ENCODE results near the gene PLXNC1. TPM values are rescaled to one million over a fixed set of nuclear protein-coding genes. Genes with fewer than 3 reads are reported as not detected.

PLXNC1 gene
- total RNA-seq, 2 donors from 2014 or later = 8.5 to 9.2 TPM

- H3K4me1 ChIP-seq (ENCODE audit: control insufficient read depth in 1 of 2, low read depth in 2 of 2) = peaks cover 11 to 23% of the 10 kb centered on the region in 2 donors
- no peaks in the 10 kb centered on the region for H3K9me3 ChIP-seq
- H3K36me3 ChIP-seq = no peaks in the 10 kb centered on the region
- DNase-seq (ENCODE audit: low spot score) (no peak), ATAC-seq (ENCODE audit: insufficient number of reproducible peaks, low FRiP score, low read depth) (no peak)
- no peaks in the 10 kb centered on the region for H3K27me3 ChIP-seq (replicated peaks; ENCODE audit: insufficient read depth)
- no peak for TF ChIP-seq CTCF (IDR thresholded peaks at IDR 0.05)
- no peak overlapping the region for H3K27ac ChIP-seq
- H3K4me3 ChIP-seq = no peak overlapping the region
Measured at GRCh38 chr12:94260017-94260416, 111.6 kb downstream of the PLXNC1 start.

DNA sequence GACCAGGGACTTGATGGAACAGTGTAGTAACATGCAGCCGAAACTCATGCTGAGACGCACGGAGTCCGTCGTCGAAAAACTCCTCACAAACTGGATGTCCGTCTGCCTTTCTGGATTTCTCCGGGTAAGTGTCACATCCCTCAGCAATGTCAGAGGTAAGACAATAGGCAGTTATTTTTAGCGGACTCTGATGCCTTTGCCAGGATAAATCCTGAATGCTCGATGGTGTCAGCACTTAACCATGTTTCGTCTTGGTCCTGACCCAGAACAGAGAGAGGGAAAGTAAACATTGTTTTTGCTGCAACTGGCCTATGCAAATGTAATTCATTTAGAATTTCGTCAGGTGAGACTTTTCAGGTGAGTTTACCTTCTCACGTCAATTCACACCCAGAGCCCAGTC, 112.3 kb downstream of the PLXNC1 start:
- Histone ChIP-seq H3K27me3 (replicated peaks; ENCODE audit: insufficient read depth) (no peaks in the 10 kb centered on the region), H3K36me3 (no peaks in the 10 kb centered on the region), H3K4me3 (no peak overlapping the region), H3K27ac (no peak overlapping the region), H3K4me1 (ENCODE audit: control insufficient read depth in 1 of 2, low read depth in 2 of 2) (peaks cover 11 to 24% of the 10 kb centered on the region in 2 donors), H3K9me3 (no peaks in the 10 kb centered on the region)
- DNase-seq (ENCODE audit: low spot score) (no peak), ATAC-seq (ENCODE audit: insufficient number of reproducible peaks, low FRiP score, low read depth) (no peak)
- TF ChIP-seq CTCF (IDR thresholded peaks at IDR 0.05) = no peak

DNA sequence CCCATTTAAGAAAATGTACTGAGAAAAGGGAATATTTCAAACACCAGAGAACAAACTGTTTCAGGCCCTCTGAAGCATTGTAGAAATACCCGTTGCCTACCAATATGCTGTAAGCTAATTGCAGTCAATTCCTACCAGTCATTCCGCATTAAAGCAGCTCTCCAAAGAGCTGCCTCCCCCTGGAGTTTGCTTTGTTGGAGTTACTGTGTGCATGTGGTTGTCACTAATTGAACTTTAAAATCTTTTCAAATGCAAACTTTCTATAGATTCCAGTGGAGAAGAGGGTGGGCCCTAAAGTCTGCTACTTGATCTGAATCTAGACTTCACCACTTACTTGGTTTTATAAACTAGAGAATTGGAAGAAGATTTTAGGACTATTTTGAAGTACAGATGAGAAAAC, 112.7 kb downstream of the PLXNC1 start:
- Histone ChIP-seq H3K9me3 (no peaks in the 10 kb centered on the region), H3K27me3 (replicated peaks; ENCODE audit: insufficient read depth) (no peaks in the 10 kb centered on the region), H3K27ac (no peak overlapping the region), H3K36me3 (no peaks in the 10 kb centered on the region), H3K4me1 (ENCODE audit: control insufficient read depth in 1 of 2, low read depth in 2 of 2) (peaks cover 11 to 28% of the 10 kb centered on the region in 2 donors), H3K4me3 (no peak overlapping the region)
- no peak for TF ChIP-seq CTCF (IDR thresholded peaks at IDR 0.05)
- DNase-seq (ENCODE audit: low spot score) = no peak
- ATAC-seq (ENCODE audit: insufficient number of reproducible peaks, low FRiP score, low read depth) = no peak

DNA sequence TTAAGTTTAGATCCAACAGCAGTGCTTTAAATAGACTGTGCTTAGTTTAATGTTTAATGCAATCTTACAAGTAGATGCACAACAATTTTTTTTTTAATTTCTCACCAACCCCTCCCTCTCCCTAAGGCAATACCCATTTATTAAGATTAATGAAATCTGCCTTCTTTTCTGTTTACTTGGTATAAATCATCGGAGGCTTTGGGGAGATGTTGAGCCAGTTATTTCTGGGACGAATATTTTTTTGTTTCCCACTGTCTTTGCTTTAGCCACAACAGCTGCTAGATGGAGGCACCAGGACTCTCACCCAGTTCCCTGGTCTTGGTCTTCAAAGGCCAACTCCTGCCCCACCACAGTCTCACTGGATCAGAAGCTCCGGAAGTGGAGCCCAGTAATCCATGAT, 113.4 kb downstream of the PLXNC1 start:
- Histone ChIP-seq H3K9me3 (no peaks in the 10 kb centered on the region), H3K36me3 (no peaks in the 10 kb centered on the region), H3K27me3 (replicated peaks; ENCODE audit: insufficient read depth) (no peaks in the 10 kb centered on the region), H3K27ac (peak overlapping the region; percentile 68 to 73), H3K4me3 (peak overlapping the region; percentile 76), H3K4me1 (ENCODE audit: control insufficient read depth in 1 of 2, low read depth in 2 of 2) (peaks cover 13 to 35% of the 10 kb centered on the region in 2 donors)
- no peak for TF ChIP-seq CTCF (IDR thresholded peaks at IDR 0.05)
- ATAC-seq (ENCODE audit: insufficient number of reproducible peaks, low FRiP score, low read depth) (no peak), DNase-seq (ENCODE audit: low spot score) (no peak)

GRCh38 chr12:94262228-94263010, 114.0 kb downstream of the PLXNC1 start:
- no peak for TF ChIP-seq CTCF (IDR thresholded peaks at IDR 0.05)
- peak overlapping the region; percentile 68 to 73 for H3K27ac ChIP-seq
- no peaks in the 10 kb centered on the region for H3K27me3 ChIP-seq (replicated peaks; ENCODE audit: insufficient read depth)
- peak overlapping the region; percentile 76 for H3K4me3 ChIP-seq
- DNase-seq (ENCODE audit: low spot score) = peak; percentile 58
- ATAC-seq (ENCODE audit: insufficient number of reproducible peaks, low FRiP score, low read depth) = peak; percentile 94
- H3K9me3 ChIP-seq = no peaks in the 10 kb centered on the region
- peaks cover 15 to 41% of the 10 kb centered on the region in 2 donors for H3K4me1 ChIP-seq (ENCODE audit: control insufficient read depth in 1 of 2, low read depth in 2 of 2)
- no peaks in the 10 kb centered on the region for H3K36me3 ChIP-seq
